CD4-positive, alpha-beta T cell treated with Interleukin-15 for 1 hour (primary cell): ENCODE data around the gene SLC5A2.
"Not testable (repeated sequence)": the region's sequence is repeated elsewhere in the genome, so short reads cannot be mapped to it uniquely, and the experiment has no call there.

Experiments
- DNase-seq: peaks from one replicate; pipeline ENCODE4 v3.0.0-alpha.2; 2020

SLC5A2 gene

DNA sequence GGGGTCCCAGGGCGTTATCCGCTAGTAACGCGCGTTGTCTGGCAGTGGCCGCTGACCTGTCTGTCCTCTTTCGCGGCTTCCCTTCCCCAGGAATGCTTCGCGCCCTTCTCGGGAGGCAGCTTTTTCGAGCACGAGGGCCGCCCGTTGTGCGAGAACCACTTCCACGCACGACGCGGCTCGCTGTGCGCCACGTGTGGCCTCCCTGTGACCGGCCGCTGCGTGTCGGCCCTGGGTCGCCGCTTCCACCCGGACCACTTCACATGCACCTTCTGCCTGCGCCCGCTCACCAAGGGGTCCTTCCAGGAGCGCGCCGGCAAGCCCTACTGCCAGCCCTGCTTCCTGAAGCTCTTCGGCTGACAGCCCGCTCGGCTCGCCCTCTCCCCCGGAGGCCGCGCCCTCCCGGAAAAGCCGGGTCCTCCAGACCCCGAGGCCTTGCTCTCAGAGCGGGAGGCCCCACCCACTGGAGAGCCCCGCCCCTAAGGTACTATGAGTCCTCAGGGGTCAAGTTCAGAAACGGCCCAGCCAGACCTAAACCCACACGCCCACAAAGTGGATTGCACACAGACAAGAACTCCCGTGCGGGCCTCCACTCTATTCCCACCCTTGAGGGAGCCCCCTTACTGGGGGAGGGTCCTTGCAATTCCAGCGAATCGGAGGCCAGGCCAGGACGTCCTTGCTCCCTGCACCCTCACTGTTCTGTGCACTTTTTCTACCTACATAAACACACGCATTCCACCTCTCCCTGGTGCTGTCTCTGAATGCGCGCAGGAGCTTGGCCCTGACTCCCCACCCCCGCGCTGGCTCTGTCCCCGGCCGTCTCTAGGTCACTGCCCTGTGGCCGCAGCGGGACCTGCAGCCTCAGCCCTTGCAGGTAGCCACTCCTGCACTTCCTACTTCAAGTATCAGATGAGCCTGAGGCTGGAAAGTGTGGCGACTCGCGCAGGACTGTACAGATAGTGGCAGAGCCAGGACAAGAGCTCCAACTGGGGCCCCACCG is 5.4 kb upstream of the SLC5A2 start:
- DNase-seq = peak; percentile 38

DNA sequence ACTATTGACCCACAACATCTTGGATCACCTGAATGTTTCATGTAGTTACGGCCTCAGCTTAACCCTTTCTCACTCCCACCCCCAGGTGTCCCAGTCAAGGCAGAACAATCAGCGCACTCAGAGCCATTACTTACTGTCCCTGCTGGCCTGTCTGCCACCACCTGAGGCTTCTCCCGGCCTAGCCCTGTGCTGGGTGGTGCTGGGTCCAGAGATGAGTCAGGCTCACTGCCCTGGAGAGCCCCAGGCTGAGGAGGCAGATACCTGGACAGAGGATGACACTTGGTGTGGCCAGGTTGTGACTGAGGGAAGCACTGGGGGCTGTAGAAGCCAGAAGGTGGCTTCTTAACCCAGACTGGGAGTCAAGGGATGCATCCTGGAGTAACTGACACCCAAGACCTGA is 4.0 kb upstream of the SLC5A2 start:
- DNase-seq = no peak

DNA sequence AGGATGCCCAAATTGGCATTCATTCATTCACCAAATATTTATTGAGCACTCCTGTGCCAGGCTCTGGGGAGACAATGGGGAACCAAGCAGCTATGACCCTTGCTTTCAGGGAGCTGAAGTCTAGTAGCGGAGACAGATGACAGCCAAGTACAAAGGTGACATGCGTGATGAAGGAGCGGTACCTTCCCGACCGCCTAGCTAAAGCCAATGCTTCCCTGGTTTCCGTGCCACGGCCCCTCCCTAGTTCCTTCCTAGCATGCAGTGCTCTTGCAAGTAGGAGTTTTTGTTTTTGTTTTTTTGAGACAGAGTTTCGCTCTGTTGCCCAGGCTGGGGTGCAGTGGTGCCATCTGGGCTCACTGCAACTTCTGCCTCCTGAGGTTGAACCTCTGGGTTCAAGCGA is 3.2 kb upstream of the SLC5A2 start:
- DNase-seq = no peak

DNA sequence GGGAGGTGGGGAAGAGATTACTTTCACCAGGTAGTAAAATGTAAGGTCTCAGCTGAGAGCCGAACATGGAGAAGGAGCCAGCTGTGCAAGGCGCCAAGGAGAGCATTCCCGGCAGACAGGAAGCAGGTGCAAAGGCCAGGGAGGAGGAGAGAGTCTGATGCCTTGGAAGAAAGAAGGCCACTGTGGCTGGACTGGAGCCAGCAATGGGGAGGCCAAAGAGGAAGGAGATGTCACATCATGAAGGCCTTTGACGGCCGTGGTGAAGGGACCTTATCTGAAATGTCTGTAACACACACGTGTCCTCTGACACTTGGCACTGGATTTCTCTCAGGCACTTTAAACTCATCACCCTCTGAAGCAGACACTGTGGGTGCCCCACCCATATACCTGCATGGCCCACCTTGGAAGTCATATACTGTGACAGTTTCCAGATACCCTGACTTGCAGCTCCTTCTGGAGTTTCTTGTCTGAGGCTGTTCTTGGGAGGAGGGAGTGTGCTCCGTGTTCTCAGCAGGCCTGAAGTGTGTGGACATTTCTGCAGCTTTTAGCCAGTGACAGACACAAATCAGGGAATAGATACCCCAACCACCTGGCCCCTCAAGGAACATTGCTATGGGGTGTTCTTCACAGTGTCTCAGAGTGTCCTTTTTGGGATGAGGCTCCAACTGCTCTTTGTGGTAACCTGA is 1.9 kb upstream of the SLC5A2 start:
- no peak for DNase-seq

DNA sequence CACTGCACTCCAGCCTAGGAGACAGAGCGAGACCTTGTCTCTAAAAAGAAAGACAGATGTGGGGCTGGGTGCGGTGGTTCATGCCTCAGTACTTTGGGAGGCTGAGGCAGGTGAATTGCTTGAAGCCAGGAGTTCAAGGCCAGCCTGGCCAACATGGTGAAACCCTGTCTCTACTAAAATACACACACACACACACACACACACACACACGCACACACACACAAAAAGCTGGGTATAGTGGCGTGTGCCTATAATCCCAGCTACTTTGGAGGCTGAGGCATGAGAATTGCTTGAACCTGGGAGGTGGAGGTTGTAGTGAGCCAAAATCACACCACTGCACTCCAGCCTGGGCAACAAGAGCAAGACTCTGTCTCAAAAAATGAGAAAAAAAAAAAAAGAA is 1.1 kb downstream of the SLC5A2 start:
- DNase-seq = not testable (repeated sequence)

DNA sequence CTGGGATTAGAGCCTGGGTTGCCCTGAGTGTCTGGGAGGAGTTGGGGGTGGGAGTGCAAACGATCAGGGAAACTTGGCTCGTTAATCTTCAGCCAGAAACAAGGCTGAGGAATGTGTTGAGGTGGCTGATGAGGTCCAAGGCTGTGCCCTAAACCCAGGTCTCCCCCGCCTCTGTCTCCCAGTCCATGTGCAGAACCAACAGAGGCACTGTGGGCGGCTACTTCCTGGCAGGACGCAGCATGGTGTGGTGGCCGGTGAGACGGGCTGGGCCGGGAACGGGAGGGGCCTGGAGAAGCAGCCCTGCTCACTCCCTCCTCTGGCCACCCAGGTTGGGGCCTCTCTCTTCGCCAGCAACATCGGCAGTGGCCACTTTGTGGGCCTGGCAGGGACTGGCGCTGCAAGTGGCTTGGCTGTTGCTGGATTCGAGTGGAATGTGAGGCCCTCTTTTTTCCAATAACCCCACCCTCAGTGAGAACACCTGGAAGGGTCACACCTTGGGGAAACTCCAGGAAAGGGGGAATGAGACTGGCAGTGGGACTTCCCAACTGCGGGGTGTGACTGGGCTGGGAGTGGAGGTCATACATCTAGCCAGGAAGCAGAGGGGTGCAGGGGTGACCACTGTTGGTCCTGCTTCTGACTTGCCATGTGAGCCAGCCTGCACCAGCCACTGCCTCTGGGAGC is 1.7 kb downstream of the SLC5A2 start:
- no peak for DNase-seq

DNA sequence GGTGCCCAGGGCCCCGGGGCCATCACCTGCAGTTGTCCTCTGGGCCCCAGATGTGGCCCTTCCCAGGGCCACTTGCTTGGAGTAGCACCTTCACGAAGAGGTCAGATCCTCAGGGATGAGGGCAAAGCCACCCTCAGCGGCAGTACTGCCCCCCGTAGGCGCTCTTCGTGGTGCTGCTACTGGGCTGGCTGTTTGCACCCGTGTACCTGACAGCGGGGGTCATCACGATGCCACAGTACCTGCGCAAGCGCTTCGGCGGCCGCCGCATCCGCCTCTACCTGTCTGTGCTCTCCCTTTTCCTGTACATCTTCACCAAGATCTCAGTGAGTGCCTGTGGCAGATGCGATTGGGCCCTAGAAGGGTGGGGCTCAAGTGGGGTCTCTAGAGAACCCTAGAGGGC is 2.6 kb downstream of the SLC5A2 start:
- DNase-seq = no peak

DNA sequence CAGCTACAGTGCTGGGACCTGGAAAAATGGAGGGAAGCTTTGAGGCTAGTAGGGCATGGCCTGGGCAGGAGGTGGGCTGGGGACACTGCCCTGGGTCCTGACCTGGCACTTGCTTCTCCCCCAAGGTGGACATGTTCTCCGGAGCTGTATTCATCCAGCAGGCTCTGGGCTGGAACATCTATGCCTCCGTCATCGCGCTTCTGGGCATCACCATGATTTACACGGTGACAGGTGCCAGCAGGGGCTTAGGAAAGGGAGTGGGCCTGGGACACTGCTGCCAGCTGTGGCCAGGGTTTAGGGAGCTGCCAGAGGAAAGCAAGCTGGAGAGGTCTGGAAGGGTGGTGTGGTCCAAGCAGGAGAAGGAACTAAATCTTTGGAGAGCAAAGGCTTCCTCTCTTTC is 3.1 kb downstream of the SLC5A2 start:
- no peak for DNase-seq

DNA sequence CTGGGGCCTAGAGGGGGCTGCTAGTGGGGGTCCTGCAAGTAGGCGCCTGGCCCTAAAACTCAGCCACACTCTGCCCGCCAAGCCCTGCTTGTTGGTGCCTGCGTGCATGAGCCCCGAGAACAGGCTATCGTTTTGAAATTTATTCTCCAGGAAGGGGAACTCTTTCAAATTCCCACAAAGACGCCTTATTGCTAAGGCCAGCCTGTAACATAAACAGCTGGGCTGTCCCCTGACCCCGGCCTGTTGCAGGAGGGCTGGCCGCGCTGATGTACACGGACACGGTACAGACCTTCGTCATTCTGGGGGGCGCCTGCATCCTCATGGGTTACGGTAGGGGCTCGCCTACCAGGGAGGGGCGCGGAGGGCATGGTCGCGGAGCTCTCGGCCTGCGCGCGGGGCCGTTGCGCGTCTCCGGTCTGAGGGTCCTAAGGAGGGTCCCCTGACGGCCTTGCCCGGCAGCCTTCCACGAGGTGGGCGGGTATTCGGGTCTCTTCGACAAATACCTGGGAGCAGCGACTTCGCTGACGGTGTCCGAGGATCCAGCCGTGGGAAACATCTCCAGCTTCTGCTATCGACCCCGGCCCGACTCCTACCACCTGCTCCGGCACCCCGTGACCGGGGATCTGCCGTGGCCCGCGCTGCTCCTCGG is 4.3 kb downstream of the SLC5A2 start:
- DNase-seq = no peak

DNA sequence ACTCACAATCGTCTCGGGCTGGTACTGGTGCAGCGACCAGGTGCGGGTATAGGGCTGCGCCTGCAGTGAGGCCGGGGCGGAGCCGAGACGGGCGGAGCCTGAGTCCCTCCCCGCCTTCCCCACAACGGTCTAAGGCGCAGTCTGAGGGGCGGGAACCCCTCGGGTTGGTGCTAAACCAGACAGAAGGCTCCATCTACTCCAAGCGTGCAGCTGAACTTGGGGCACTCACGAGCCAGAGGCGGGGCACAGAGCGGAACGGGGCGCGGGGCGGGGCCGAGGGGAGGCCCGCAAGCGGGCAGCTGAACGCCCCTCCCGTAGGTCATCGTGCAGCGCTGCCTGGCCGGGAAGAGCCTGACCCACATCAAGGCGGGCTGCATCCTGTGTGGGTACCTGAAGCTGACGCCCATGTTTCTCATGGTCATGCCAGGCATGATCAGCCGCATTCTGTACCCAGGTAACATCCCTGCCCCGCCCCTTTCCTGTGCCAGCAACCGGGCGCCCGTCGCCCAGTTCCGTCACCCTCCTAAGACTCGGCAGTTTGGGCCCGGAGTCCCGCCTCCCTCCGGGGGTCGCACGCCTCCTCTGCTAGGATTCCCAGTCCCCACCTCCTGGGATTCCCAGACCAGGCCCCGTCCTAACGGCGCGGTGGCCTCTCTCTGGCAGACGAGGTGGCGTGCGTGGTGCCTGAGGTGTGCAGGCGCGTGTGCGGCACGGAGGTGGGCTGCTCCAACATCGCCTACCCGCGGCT is 5.0 kb downstream of the SLC5A2 start:
- DNase-seq = peak; percentile 76

DNA sequence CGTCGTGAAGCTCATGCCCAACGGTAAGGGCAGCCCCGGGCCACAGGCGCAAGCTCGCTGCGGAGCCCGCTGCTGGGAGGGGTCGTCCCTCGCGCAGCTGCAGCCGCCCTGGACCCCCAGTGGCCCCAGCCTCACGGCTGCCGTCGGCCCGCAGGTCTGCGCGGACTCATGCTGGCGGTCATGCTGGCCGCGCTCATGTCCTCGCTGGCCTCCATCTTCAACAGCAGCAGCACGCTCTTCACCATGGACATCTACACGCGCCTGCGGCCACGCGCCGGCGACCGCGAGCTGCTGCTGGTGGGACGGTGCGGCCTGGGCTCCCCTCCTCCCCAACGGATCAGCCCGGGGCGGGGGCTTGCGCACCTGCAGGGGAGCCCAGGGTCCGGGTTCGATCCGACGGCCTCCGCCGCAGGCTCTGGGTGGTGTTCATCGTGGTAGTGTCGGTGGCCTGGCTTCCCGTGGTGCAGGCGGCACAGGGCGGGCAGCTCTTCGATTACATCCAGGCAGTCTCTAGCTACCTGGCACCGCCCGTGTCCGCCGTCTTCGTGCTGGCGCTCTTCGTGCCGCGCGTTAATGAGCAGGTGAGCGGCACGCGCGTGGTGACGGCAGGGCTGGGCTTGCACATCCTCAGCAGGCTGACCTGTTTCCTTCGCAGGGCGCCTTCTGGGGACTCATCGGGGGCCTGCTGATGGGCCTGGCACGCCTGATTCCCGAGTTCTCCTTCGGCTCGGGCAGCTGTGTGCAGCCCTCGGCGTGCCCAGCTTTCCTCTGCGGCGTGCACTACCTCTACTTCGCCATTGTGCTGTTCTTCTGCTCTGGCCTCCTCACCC is 5.8 kb downstream of the SLC5A2 start:
- DNase-seq = no peak

DNA sequence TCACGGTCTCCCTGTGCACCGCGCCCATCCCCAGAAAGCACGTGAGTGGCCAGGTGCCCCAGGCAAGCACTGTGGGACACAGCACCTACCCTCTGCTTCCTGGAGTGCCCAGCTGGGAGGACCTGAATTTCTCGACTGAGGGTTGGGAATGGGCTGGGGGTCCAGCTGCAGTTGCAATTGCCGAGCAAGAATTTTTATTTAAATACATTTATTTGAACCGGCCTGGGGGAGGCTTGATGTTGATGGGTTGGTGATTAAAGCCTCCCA is 6.3 kb downstream of the SLC5A2 start:
- no peak for DNase-seq

DNA sequence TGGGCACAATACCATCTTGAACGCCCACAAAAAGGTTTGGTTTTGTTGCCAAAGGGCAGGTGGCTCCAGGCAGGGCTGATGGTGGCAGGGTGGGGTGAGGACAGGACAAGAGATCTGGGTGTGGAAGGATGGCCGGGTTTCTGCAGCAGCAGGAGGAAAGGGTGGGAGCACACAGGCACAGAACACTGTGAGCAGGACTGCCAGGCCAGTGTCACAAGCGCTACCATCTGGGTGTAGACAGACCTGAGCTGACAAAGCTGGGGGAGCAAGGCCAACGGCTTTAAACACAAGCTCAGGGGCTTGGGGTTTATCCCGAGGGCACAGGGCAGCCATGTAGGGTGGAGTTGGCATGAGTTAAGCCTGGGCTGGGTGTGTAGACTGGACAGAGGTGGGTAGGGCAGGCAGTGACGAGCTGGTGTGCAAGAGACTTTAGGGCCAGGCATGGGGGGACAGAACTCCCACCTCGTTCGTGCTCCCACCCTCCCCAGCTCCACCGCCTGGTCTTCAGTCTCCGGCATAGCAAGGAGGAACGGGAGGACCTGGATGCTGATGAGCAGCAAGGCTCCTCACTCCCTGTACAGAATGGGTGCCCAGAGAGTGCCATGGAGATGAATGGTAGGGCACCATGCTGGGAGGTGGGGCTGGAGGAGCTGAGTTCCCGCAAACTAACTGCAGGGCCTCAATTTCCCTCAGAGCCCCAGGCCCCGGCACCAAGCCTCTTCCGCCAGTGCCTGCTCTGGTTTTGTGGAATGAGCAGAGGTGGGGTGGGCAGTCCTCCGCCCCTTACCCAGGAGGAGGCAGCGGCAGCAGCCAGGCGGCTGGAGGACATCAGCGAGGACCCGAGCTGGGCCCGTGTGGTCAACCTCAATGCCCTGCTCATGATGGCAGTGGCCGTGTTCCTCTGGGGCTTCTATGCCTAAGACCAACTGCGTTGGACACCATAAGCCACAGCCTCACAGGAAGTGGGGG is 7.0 kb downstream of the SLC5A2 start:
- DNase-seq = no peak

DNA sequence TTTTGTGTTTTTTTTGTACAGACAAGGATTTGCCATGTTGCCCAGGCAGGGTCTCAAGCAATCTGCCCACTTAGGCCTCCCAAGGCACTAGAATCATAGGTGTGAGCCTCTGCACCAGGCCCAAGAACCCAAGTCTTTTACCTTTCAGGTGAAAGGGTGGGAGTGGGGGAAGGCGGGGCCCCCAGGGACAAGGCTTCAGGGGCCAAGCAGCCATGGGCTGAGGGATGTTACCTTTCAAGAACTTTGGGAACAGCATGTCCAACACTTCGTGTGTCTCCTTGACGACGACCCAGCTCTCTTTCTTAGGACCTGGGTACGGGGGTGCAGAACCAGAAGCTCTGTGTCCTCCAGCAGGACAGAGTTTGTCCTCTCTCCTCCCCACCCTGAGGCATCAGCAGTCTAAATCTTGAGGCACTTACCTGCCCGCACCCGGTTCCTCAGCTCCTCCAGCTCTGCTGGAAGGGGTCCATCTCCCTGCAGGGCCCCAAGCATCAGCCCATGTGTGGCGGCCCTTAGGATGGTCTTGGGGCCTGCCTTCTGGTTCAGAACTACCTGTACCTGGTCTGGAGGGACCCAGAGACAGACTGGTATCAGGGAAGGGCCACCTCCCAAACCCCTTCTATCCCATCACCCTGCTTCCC is 9.0 kb downstream of the SLC5A2 start:
- no peak for DNase-seq

DNA sequence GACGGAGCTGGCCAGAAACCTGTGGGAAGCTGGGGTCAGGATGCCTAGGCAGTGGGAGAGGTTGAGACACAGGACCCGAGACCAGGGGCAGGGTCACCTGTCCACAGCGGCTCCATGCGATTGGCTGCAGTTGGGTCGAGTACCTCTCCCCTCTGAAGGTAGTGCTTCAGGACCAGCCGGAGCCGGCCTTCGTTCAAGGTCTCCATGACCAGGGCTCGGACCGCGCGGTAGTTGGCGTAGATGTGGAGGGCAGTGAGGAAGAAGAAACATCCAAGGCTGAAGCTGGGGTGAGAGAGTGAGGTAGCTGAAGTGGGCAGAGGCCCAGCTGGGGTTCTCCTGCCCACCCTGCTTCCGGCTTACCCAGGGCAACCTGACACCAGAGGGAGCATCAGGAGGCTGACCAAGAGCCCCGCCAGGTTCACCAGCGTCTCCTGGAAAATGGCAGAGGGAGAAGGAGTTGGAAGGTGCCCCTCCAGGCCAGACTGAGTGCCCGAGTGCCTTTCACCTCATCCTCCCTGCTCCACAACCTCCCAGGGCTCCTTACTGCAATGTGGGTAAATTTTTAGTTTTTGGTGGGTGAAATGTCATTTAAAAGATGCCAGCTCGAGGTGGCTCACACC is 10.7 kb downstream of the SLC5A2 start:
- no peak for DNase-seq

DNA sequence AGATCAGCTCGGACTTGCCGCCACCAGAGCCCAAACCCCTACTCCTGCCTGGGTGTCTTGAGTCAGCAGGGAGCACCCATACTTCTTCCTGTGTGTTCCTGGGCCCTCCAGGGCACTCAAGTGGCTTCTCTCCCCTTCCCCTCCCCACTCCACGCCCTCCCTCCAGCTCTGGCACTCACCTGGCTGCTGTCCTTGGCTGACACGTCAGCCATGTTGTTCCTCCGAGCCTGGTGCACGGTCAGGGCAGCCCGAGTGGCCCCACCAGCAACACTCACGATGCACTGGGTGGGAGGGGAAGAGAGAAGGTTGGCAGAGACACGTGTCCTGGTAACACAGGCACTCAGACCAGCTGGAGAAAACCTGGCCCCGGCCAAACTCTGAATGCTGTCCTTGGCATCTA is 13.7 kb downstream of the SLC5A2 start:
- no peak for DNase-seq

DNA sequence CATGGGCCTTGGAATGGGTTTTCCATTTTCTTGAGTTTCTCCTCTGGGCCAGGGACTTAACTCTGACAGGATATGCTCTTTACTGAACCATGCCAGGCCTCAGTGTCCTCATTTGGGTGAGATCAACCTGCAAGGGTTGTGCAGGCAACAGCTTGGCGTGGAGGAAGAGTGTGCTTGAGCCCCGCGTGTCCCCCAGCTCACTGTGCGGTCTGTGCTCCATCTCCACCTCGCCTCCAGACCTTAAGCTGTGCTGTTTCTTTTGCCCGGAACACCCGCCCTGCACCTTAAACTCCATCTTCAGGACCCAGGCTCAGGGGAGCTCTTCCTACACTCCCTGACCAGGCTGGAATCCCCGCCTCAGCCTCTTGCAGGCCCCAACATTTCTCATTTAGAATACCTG is 15.6 kb downstream of the SLC5A2 start:
- no peak for DNase-seq

DNA sequence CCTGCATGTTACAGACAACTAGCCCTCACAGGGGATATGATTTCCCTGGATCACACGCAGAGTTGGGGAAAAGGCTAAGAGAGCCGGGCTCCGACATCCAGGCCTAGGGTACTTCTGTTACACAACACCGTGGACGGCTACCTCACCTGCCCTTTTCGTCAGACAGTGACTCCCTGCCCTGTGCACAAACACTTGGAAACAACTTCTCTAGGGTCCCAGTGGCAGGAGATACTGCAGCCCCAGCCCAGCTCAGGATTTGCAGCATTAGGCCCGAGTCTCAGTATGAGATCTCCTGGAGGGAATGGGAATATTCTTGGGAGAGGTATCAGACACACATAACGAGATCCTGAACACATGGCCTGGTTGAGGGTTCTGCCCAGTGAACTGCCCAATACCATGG is 17.0 kb downstream of the SLC5A2 start:
- no peak for DNase-seq

DNA sequence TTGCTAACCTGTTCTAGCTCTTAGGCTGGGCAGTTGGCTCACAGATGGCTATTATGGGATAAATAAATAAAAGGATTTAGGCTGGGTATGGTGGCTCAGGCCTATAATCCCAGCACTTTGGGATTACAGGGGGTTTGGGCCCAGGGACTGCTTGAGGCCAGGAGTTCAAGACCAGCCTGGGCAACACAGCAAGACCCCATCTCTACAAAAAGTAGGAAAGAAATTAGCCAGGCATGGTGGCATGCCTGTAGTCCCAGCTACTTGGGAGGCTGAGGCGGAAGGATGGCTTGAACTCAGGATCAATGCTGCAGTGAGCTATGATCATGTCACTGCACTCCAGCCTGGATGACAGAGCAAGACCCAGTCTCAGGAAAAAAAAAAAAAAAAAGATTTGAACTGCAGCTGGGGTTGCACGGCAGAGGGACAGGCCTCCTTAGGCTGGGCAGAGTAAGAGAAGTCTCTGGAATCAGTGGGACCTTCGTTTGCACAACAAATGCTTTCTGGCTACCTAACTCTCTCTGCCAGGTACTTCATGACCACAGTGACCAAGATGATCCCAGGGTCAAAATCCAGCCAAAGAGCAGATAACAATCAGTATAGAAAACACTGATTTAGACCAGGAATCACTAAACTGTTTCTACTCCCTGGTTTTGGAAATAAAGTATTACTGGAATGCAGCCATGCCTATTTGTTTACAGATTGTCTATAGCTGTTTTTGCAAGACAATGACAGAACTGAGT is 18.5 kb downstream of the SLC5A2 start:
- DNase-seq = no peak
